Fibroblast of mammary gland (primary cell): ENCODE measurements around the gene ZRANB3.
"Not testable (repeated sequence)": the region's sequence is repeated elsewhere in the genome, so short reads cannot be mapped to it uniquely, and the experiment has no call there.

Experiments used
- DNase-seq: peaks from one replicate; pipeline ENCODE4 v3.0.0-alpha.2; 2010; ENCODE audit warnings: low read depth
- H3K4me3 ChIP-seq: 2 replicates; pipeline ENCODE4 v1.5.1; 2011; ENCODE audit warnings: low read depth, mild to moderate bottlenecking, low read length, moderate library complexity; ENCODE audit not compliant: control insufficient read depth
- TF ChIP-seq, protein P1 (sequence below): conservative IDR thresholded peaks from 2 replicates; pipeline ENCODE4 v1.5.1; 2011; ENCODE audit warnings: low read depth, low read length, inconsistent platforms; ENCODE audit not compliant: control insufficient read depth, insufficient read depth

Gene ZRANB3

GRCh38 chr2:135531231-135532197 lies 496 bp upstream of the ZRANB3 start, which contains the start of gene R3HDM1:
Gene R3HDM1, plus strand, starts transcription at chr2:135531484. Its CDS starts 73,362 bp downstream, at chr2:135604846.
- peak; percentile 100 for DNase-seq
- TF ChIP-seq, protein P1, sequence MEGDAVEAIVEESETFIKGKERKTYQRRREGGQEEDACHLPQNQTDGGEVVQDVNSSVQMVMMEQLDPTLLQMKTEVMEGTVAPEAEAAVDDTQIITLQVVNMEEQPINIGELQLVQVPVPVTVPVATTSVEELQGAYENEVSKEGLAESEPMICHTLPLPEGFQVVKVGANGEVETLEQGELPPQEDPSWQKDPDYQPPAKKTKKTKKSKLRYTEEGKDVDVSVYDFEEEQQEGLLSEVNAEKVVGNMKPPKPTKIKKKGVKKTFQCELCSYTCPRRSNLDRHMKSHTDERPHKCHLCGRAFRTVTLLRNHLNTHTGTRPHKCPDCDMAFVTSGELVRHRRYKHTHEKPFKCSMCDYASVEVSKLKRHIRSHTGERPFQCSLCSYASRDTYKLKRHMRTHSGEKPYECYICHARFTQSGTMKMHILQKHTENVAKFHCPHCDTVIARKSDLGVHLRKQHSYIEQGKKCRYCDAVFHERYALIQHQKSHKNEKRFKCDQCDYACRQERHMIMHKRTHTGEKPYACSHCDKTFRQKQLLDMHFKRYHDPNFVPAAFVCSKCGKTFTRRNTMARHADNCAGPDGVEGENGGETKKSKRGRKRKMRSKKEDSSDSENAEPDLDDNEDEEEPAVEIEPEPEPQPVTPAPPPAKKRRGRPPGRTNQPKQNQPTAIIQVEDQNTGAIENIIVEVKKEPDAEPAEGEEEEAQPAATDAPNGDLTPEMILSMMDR: no peak
- H3K4me3 ChIP-seq: peak within 1 kb of the TSS; percentile 74

DNA sequence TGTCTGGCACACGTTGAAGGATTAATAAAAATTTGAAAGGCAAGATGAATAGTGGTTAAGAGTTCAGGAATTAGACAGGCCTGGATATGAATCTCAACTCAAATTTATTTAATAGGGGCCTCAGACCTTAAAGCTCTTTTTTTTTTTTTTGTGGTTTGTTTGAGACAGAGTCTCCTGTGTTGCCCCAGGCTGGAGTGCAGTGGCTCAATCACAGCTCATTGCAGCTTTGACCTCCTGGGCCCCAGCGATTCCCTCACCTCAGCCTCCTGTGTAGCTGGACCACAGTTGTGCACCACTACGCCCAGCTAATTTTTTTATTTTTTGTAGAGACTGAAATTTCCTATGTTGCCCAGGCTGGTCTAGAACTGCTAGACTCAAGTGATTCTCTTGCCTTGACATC lies 3.0 kb downstream of the ZRANB3 start:
- no peak overlapping the region for H3K4me3 ChIP-seq
- DNase-seq: no peak
- TF ChIP-seq, protein P1: no peak

GRCh38 chr2:135525786-135526185 lies 5.2 kb downstream of the ZRANB3 start:
- no peak for DNase-seq
- TF ChIP-seq, protein P1: no peak
- no peak overlapping the region for H3K4me3 ChIP-seq

- TF ChIP-seq, protein P1: no peak
- no peak overlapping the region for H3K4me3 ChIP-seq
- DNase-seq: no peak
Measured at GRCh38 chr2:135512099-135512498, 18.9 kb downstream of the ZRANB3 start.

DNA sequence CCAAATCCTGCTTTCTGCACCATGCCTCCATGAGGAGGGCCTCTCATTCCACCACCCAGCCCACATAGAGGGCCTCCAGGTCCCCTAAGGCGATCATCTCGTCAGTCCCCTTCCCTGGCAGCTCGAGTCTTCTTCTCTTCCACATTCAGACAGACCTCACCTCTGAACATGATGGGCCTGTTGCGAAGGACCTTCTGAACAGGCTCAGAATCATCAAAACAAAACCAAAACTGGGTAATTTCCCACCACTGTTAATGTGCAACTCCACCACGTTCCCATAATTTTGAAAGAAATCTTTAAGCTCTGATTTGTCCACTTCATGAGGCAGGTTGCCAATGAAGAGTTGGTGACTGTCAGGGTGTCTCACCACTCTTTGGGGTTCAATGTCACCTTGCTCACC lies 20.4 kb downstream of the ZRANB3 start:
- DNase-seq: no peak
- H3K4me3 ChIP-seq: no peak overlapping the region
- TF ChIP-seq, protein P1: no peak

GRCh38 chr2:135504811-135505210 lies 26.2 kb downstream of the ZRANB3 start:
- TF ChIP-seq, protein P1: no peak
- no peak overlapping the region for H3K4me3 ChIP-seq
- DNase-seq: no peak

GRCh38 chr2:135498588-135498987 lies 32.4 kb downstream of the ZRANB3 start:
- not testable (repeated sequence) for H3K4me3 ChIP-seq, DNase-seq
